ENCODE measurements around the gene PSG11.
A peak's percentile ranks its signal among the peaks of the same experiment; 100 is the strongest.
"Not testable (repeated sequence)": the region's sequence is repeated elsewhere in the genome, so short reads cannot be mapped to it uniquely, and the experiment has no call there.

The PSG11 gene

GRCh38 chr19:43026369-43026768, at the start of gene PSG11:
PSG11 (minus strand) TSS chr19:43026469; CDS start chr19:43026372, 97 bp downstream.
- FAIRE-seq; DNase-seq (ENCODE audit: insufficient read length, low spot score): not testable (repeated sequence)

- not testable (repeated sequence) for FAIRE-seq; DNase-seq (ENCODE audit: insufficient read length, low spot score)
Observed at GRCh38 chr19:43062418-43062817, 36.1 kb upstream of the PSG11 start.

GRCh38 chr19:43061326-43061725, 35.1 kb upstream of the PSG11 start:
- DNase-seq (ENCODE audit: insufficient read length, low spot score): not testable (repeated sequence)

GRCh38 chr19:43060254-43060653, 34.0 kb upstream of the PSG11 start:
- FAIRE-seq: not testable (repeated sequence)

More at GRCh38 chr19:43061326-43061725, 35.1 kb upstream of the PSG11 start:
- not testable (repeated sequence) for FAIRE-seq

GRCh38 chr19:43059482-43059881, 33.2 kb upstream of the PSG11 start:
- DNase-seq (ENCODE audit: insufficient read length, low spot score); FAIRE-seq: not testable (repeated sequence)

More at GRCh38 chr19:43060254-43060653, 34.0 kb upstream of the PSG11 start:
- not testable (repeated sequence) for DNase-seq (ENCODE audit: insufficient read length, low spot score)

GRCh38 chr19:43058440-43058839, 32.2 kb upstream of the PSG11 start:
- not testable (repeated sequence) for DNase-seq (ENCODE audit: insufficient read length, low spot score); FAIRE-seq

GRCh38 chr19:43047966-43048365, 21.7 kb upstream of the PSG11 start:
- DNase-seq (ENCODE audit: insufficient read length, low spot score); FAIRE-seq: not testable (repeated sequence)

- FAIRE-seq; DNase-seq (ENCODE audit: insufficient read length, low spot score): not testable (repeated sequence)
Observed at GRCh38 chr19:43046578-43046977, 20.3 kb upstream of the PSG11 start.

GRCh38 chr19:43043492-43044180, 17.4 kb upstream of the PSG11 start:
- FAIRE-seq; DNase-seq (ENCODE audit: insufficient read length, low spot score): not testable (repeated sequence)

GRCh38 chr19:43031645-43032044, 5.4 kb upstream of the PSG11 start:
- not testable (repeated sequence) for DNase-seq (ENCODE audit: insufficient read length, low spot score); FAIRE-seq
- TF ChIP-seq CTCF (IDR thresholded peaks at IDR 0.05; ENCODE audit: insufficient read depth, missing control alignments): peak; percentile 28

- TF ChIP-seq CTCF (IDR thresholded peaks at IDR 0.05; ENCODE audit: insufficient read depth, missing control alignments): no peak
- DNase-seq (ENCODE audit: insufficient read length, low spot score) (no peak), FAIRE-seq (no peak)
Observed at GRCh38 chr19:43028866-43029265, 2.6 kb upstream of the PSG11 start.

- DNase-seq (ENCODE audit: insufficient read length, low spot score); FAIRE-seq: not testable (repeated sequence)
- TF ChIP-seq CTCF (IDR thresholded peaks at IDR 0.05; ENCODE audit: insufficient read depth, missing control alignments): peak; percentile 36
Observed at GRCh38 chr19:43027985-43028384, 1.7 kb upstream of the PSG11 start.

- not testable (repeated sequence) for FAIRE-seq; DNase-seq (ENCODE audit: insufficient read length, low spot score)
Observed at GRCh38 chr19:43027061-43027460, 792 bp upstream of the PSG11 start.

- DNase-seq (ENCODE audit: insufficient read length, low spot score); FAIRE-seq: not testable (repeated sequence)
Observed at GRCh38 chr19:43022098-43022497, 4.2 kb downstream of the PSG11 start.

GRCh38 chr19:43021629-43022028, 4.6 kb downstream of the PSG11 start:
- DNase-seq (ENCODE audit: insufficient read length, low spot score); FAIRE-seq: not testable (repeated sequence)

- DNase-seq (ENCODE audit: insufficient read length, low spot score); FAIRE-seq: not testable (repeated sequence)
Observed at GRCh38 chr19:43019588-43019987, 6.7 kb downstream of the PSG11 start.

- DNase-seq (ENCODE audit: insufficient read length, low spot score); FAIRE-seq: not testable (repeated sequence)
Observed at GRCh38 chr19:43005841-43006240, 20.4 kb downstream of the PSG11 start.

All from D721Med (cell line).